GM15510 (cell line): ENCODE results near the gene MBNL3.

Experiments
- POLR2A ChIP-seq: IDR thresholded peaks from 3 replicates; pipeline ENCODE4 v1.6.1; 2011; ENCODE audit warnings: borderline replicate concordance; ENCODE audit not compliant: insufficient read length; ENCODE audit errors: extremely low read depth

The MBNL3 gene, protein sequence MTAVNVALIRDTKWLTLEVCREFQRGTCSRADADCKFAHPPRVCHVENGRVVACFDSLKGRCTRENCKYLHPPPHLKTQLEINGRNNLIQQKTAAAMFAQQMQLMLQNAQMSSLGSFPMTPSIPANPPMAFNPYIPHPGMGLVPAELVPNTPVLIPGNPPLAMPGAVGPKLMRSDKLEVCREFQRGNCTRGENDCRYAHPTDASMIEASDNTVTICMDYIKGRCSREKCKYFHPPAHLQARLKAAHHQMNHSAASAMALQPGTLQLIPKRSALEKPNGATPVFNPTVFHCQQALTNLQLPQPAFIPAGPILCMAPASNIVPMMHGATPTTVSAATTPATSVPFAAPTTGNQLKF

DNA sequence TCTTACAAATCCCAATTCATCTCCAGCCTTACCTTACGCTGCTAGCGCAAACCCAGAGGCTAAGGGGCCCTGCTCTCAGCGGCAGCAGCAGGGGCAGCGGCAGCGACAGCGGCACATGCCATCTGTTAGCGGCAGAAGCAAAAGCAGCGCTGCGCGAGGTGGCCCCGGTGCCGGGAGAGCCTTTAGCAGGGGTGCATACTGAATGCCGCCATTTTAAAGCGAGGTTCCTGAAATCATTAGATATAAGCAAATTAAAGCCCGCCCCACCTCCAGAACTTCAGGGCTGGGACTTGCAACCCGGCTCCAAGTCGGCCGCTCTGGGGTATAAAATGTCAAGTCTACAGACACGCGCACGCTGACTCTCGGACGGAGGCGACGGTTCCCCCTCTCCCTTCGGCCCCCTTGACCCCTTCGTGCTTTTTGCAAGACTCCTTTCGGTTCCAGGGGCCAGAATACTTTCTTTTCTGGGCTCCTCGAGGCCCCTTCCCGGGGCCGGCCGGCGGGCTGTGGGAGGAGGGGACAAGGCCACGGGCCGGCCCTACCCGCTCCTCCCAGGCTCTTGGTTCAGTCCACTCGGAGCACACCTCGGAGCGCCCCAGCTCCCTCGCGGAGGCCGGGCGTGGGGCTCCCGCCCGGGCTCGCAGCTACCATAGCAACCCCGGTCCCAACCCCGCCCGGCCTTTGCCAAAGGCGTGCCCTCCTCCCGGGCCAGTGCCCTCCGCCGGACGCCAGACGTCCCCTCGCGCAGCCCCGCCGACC lies at the start of gene MBNL3:
Gene MBNL3 (minus strand): TSS at position 220 of the 759 bp plus-strand sequence. CDS start 49,427 bp downstream, outside the sequence.
- peak; percentile 37 for TF ChIP-seq POLR2A

- no peak for TF ChIP-seq POLR2A
Observed at GRCh38 chrX:132533409-132533808, 44.6 kb upstream of the MBNL3 start.

DNA sequence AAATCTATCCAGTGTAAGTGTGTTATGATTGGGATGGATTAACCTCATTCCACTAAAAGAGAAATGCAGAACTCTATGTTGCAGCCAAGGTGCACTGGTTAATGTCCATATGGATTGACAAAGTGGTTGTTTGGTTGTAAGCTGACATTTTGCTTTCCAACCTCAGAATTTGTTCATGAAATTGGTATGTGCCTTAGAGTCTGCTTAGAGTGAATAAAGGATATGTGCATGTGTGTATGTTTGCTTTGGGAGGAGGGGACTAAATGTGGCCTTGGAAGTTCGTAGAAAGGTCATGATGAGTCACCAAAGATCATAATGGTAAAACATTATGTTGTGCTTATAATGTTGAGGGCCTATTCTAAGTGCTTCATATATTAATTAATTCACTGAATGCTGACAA lies 44.1 kb upstream of the MBNL3 start:
- no peak for TF ChIP-seq POLR2A

- no peak for TF ChIP-seq POLR2A
Observed at GRCh38 chrX:132532097-132532496, 43.3 kb upstream of the MBNL3 start.

- no peak for TF ChIP-seq POLR2A
Observed at GRCh38 chrX:132520792-132521191, 32.0 kb upstream of the MBNL3 start.

DNA sequence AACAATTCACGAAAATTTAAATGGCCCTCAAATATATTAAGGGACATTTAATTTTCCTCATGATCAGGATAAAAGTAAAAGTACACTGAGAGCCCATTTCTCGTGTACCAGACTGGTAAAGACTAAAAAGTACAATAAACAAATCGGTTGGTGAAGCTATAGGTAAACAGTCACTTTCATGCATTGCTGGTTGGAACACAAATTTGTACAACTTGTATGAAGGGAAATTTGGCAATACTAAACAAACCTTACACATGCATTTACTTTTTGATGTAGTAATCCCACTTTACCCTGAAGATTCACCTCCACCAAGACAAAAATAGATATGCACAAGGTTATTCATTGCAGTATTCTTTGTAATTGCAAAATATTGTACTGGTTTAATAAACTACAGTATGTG lies 31.4 kb upstream of the MBNL3 start:
- TF ChIP-seq POLR2A = no peak

DNA sequence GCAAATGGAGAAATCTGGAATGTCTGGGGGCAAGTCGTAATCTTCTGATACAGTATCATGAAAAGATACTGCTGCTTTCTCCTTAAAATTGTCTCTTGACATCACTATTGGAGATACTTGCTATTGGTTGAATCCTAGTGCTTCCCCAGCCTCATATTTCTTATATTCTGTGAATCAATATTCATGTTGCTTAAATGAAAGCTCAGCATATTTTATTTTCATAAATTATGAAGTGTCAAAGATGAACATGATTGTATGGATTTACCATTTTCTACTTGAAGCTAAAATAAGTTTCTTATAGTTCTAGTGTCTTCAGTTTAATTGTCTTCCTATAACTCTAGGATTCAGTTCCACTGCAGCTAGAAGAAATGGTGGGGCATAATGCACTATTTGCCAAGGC lies 29.6 kb upstream of the MBNL3 start:
- no peak for TF ChIP-seq POLR2A

DNA sequence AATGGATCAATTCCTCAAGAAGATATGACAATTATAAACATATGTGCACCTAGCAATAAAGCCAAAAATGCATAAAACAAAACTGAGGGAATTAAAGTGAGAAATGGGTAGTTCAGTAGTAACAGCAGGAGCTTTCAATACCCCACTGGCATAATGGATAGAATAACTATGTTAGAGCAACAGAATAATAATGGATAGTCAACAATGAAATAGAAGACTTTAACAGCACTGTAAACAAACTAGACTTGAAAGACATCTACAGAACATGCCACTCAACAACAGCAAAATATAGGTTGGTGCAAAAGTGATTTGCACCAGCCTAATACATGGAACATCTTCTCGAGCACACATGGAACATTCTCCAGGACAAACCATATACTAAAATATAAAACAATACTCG lies 20.0 kb upstream of the MBNL3 start:
- TF ChIP-seq POLR2A = no peak

DNA sequence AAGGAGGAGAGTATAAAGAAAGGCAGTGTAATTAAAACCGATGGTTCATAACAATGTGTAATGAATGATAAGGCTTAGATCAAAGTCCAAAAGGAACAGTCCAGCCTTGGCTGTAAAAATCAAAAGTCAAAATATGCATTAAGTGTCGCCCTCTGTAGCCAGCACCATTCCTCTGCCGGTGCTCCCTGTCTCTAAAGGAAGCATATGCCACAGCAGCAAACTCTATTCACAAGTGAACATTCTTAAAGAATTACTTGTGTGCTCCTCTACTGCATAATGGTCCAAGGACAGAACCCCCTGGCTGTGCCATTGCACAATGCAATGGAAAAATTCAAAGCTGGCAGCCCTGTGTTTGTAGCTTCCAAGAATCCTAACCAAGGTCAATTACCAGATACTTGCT lies 16.3 kb upstream of the MBNL3 start:
- no peak for TF ChIP-seq POLR2A

- TF ChIP-seq POLR2A = no peak
Observed at GRCh38 chrX:132504417-132504816, 15.6 kb upstream of the MBNL3 start.

DNA sequence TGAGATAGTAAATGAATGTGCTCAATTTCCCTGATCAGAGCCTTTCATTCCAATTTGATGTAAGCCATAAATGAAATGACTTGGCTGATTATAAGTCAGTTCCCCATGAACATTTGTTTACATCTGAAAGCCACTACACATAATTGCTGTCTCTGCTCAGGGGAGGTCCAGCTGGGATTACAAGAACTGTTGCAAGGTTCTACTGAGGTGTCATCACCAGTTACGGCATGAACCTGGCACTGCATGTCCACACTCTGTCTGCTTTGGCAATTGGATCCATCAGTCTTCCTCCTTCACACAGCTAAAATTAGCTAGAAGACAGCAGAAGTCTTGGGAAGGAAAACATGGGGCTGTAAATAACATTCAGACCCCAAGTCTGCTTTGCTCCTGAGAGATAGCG lies 12.8 kb upstream of the MBNL3 start:
- TF ChIP-seq POLR2A = no peak

GRCh38 chrX:132497432-132497831 lies 8.6 kb upstream of the MBNL3 start:
- no peak for TF ChIP-seq POLR2A

GRCh38 chrX:132493095-132493494 lies 4.3 kb upstream of the MBNL3 start:
- TF ChIP-seq POLR2A = no peak

- TF ChIP-seq POLR2A = no peak
Observed at GRCh38 chrX:132491191-132491590, 2.4 kb upstream of the MBNL3 start.

GRCh38 chrX:132489578-132490419 lies 961 bp upstream of the MBNL3 start:
- TF ChIP-seq POLR2A = peak; percentile 49
